22Rv1 (cell line): ENCODE measurements around the gene TF.

ENCODE experiments used
- H3K27ac ChIP-seq: fragments of 450-650 bp; 2 replicates; pipeline ENCODE4 v1.5.1; 2017
- CTCF ChIP-seq: fragments of 450-650 bp; IDR thresholded peaks from 2 replicates; pipeline ENCODE4 v1.5.1; 2017; ENCODE audit warnings: mild to moderate bottlenecking
- ZFX ChIP-seq: fragments of 450-650 bp; IDR thresholded peaks from 2 replicates; pipeline ENCODE4 v1.6.1; 2017; ENCODE audit warnings: antibody characterized with exemption, borderline replicate concordance

Gene TF

GRCh38 chr3:133760916-133761315 is 14.7 kb downstream of the TF start:
- TF ChIP-seq CTCF (no peak), ZFX (no peak)
- H3K27ac ChIP-seq, result no peak overlapping the region

- TF ChIP-seq CTCF (no peak), ZFX (no peak)
- H3K27ac ChIP-seq, result no peak overlapping the region
Observed at GRCh38 chr3:133761605-133762484, 15.7 kb downstream of the TF start.

- no peak for TF ChIP-seq ZFX
- no peak overlapping the region for H3K27ac ChIP-seq
Observed at GRCh38 chr3:133762539-133762938, 16.3 kb downstream of the TF start.

- TF ChIP-seq ZFX (no peak), CTCF (no peak)
- no peak overlapping the region for H3K27ac ChIP-seq
Observed at GRCh38 chr3:133763797-133764683, 17.8 kb downstream of the TF start.

GRCh38 chr3:133765256-133765655 is 19.1 kb downstream of the TF start:
- TF ChIP-seq CTCF (no peak), ZFX (no peak)
- H3K27ac ChIP-seq, result no peak overlapping the region

- no peak overlapping the region for H3K27ac ChIP-seq
- TF ChIP-seq ZFX (no peak), CTCF (no peak)
Observed at GRCh38 chr3:133767607-133768006, 21.4 kb downstream of the TF start.

GRCh38 chr3:133769536-133769935 is 23.3 kb downstream of the TF start:
- TF ChIP-seq CTCF (no peak), ZFX (no peak)
- no peak overlapping the region for H3K27ac ChIP-seq
